HUES48 (cell line): ENCODE measurements around the gene SSNA1.

Experiments used
- H3K27ac ChIP-seq: one replicate; pipeline ENCODE4 v1.7.0; 2013; ENCODE audit warnings: low read depth, low read length, inconsistent platforms
- H3K27me3 ChIP-seq: 2 replicates; pipeline ENCODE4 v1.6.1; 2013; ENCODE audit warnings: mild to moderate bottlenecking, low read length; ENCODE audit not compliant: control insufficient read depth, insufficient read depth
- H3K36me3 ChIP-seq: 2 replicates; pipeline ENCODE4 v1.6.1; 2013; ENCODE audit warnings: low read length; ENCODE audit not compliant: control insufficient read depth, insufficient read depth
- H3K4me1 ChIP-seq: 2 replicates; pipeline ENCODE4 v1.6.1; 2013; ENCODE audit warnings: mild to moderate bottlenecking, low read length; ENCODE audit not compliant: control insufficient read depth, insufficient read depth
- H3K4me3 ChIP-seq: 2 replicates; pipeline ENCODE4 v1.5.1; 2013; ENCODE audit warnings: mild to moderate bottlenecking, low read depth, low read length
- H3K9ac ChIP-seq: 2 replicates; pipeline ENCODE4 v1.6.1; 2013; ENCODE audit warnings: mild to moderate bottlenecking, low read depth, low read length, moderate library complexity
- H3K9me3 ChIP-seq: 2 replicates; pipeline ENCODE4 v1.6.1; 2013; ENCODE audit warnings: low read length; ENCODE audit not compliant: control insufficient read depth, insufficient read depth

SSNA1 gene

GRCh38 chr9:137179761-137180160 is 8.7 kb upstream of the SSNA1 start:
- Histone ChIP-seq H3K9ac (no peak overlapping the region), H3K4me1 (no peaks in the 10 kb centered on the region; the same call in 1 of the 2 replicates), H3K27me3 (peaks cover 9% of the 10 kb centered on the region; the same call in 1 of the 2 replicates), H3K9me3 (no peaks in the 10 kb centered on the region), H3K36me3 (peaks cover 52% of the 10 kb centered on the region), H3K27ac (no peak overlapping the region), H3K4me3 (no peak overlapping the region)

DNA sequence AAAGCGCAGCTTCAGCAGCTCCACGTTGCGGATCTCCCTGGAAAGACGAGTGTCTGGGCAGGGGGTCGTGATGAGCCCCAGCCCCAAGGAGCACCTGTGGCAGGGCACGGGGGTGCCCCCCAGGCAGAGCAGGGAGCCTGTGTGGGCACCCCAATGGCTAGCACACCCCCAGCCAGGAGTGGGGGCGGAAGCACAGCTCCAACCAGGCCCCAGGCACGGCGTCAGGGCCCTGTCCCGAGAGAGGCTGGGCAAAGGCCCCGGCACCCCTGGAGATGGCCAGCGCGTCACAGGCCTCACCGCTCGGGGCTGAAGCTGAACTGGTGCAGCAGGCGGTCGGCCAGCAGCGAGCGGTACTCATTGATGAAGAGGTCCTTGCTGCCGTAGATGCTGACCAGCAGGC is 8.0 kb upstream of the SSNA1 start:
- no peak overlapping the region for H3K9ac ChIP-seq
- H3K9me3 ChIP-seq: no peaks in the 10 kb centered on the region
- no peaks in the 10 kb centered on the region; the same call in 1 of the 2 replicates for H3K4me1 ChIP-seq
- H3K36me3 ChIP-seq: peaks cover 57% of the 10 kb centered on the region
- H3K27me3 ChIP-seq: peaks cover 5% of the 10 kb centered on the region; the same call in 1 of the 2 replicates
- H3K27ac ChIP-seq: no peak overlapping the region
- H3K4me3 ChIP-seq: no peak overlapping the region

GRCh38 chr9:137181680-137182079 is 6.8 kb upstream of the SSNA1 start:
- Histone ChIP-seq H3K9ac (no peak overlapping the region), H3K27ac (no peak overlapping the region), H3K36me3 (peaks cover 69% of the 10 kb centered on the region), H3K9me3 (no peaks in the 10 kb centered on the region), H3K4me1 (no peaks in the 10 kb centered on the region), H3K4me3 (no peak overlapping the region), H3K27me3 (no peaks in the 10 kb centered on the region)

- Histone ChIP-seq H3K27ac (no peak overlapping the region), H3K4me3 (no peak overlapping the region), H3K36me3 (peaks cover 75% of the 10 kb centered on the region)
Observed at GRCh38 chr9:137182836-137183235, 5.6 kb upstream of the SSNA1 start.

DNA sequence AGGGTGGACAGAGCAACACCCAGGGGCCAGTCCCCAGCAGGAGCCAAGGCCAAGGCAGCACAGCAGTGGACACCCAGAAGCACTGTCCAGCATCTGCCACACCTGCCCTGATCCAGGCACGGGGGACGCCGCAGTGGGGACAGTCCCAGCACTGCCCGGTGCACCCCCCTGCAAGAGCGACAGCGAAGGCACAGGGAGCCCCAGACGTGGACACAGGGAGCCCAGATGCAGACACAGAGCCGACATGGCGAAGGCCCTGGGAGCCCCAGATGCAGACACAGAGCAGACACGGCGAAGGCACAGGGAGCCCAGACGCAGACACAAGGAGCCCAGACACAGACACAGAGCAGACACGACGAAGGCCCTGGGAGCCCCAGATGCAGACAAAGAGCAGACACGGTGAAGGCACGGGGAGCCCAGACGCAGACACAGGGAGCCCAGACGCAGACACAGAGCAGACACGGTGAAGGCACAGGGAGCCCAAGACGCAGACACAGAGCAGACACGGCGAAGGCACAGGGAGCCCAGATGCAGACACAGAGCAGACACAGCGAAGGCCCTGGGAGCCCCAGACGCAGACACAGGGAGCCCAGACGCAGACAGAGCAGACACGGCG is 4.4 kb upstream of the SSNA1 start:
- peaks cover 71% of the 10 kb centered on the region for H3K36me3 ChIP-seq
- no peaks in the 10 kb centered on the region for H3K9me3 ChIP-seq
- H3K9ac ChIP-seq: no peak overlapping the region
- H3K4me1 ChIP-seq: no peaks in the 10 kb centered on the region
- no peak overlapping the region for H3K27ac ChIP-seq
- no peaks in the 10 kb centered on the region for H3K27me3 ChIP-seq
- H3K4me3 ChIP-seq: no peak overlapping the region

More at GRCh38 chr9:137182836-137183235, 5.6 kb upstream of the SSNA1 start:
- Histone ChIP-seq H3K4me1 (no peaks in the 10 kb centered on the region), H3K27me3 (no peaks in the 10 kb centered on the region), H3K9me3 (no peaks in the 10 kb centered on the region), H3K9ac (no peak overlapping the region)

DNA sequence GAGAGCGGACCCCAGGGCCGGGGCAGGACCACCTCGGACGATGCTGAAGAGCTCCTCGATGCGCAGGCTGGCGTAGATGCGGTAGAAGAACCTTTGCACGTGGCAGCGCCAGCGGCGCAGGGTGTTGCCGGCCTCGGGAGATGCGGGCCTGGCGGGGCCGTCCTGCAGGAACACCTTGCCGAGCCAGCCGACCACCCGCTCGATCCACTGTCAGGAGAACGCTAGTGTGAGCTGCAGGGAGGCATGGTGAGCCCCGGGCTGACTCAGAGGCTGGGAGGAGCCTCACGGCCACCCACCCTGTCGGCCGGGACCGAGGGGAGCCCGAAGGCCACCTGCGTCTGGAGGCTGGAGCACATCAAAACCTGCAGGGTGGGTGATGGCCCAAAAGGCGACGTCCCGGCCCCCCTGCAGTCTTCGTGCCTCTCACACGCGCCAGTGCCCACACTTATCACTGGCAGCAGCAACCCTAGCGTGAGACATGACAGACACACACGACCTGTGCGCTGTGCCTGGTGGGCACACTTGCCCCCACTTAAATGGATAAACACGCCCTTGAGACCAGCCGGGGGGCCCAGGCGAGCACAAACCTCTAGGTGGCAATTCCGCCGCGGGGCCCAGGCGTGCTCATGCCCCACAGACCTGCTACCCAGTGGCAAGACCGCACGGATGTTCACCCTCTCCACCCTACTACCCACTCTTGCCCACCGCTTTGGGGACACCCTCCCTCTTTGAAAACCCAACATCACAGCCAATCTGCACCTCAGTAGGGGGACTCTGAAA is 3.4 kb upstream of the SSNA1 start:
- Histone ChIP-seq H3K27ac (no peak overlapping the region), H3K9me3 (no peaks in the 10 kb centered on the region), H3K4me1 (no peaks in the 10 kb centered on the region), H3K9ac (no peak overlapping the region), H3K4me3 (no peak overlapping the region), H3K27me3 (no peaks in the 10 kb centered on the region), H3K36me3 (peaks cover 66% of the 10 kb centered on the region)

DNA sequence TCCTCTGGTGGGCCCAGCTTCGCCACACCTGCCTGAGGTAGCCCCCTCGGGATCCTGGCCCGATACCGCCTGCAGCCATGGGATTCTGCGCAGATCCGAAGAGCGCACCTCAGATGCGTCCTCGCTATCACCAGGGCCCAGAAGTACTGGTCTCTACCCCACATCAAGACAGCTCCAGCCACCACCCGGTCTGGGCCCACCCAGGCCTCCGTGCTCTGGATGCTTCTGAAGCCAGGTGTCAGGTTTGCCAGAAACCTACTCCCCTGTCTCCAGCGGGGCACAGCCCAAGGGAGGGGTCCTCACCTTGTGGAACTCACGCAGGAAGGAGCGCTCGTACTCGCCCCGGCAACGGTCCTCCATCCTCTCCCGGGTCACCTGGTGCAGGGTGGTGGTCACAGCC is 2.6 kb upstream of the SSNA1 start:
- Histone ChIP-seq H3K9me3 (no peaks in the 10 kb centered on the region), H3K4me1 (no peaks in the 10 kb centered on the region), H3K4me3 (no peak overlapping the region), H3K9ac (no peak overlapping the region), H3K27me3 (no peaks in the 10 kb centered on the region), H3K27ac (no peak overlapping the region), H3K36me3 (peaks cover 66% of the 10 kb centered on the region)

GRCh38 chr9:137186385-137186784 is 2.1 kb upstream of the SSNA1 start:
- no peaks in the 10 kb centered on the region for H3K9me3 ChIP-seq
- H3K36me3 ChIP-seq: peaks cover 63% of the 10 kb centered on the region

GRCh38 chr9:137187386-137187785 is 1.1 kb upstream of the SSNA1 start:
- peak overlapping the region; percentile 87 for H3K4me3 ChIP-seq
- no peak overlapping the region for H3K27ac ChIP-seq
- H3K36me3 ChIP-seq: peaks cover 66% of the 10 kb centered on the region
- no peaks in the 10 kb centered on the region for H3K27me3 ChIP-seq
- no peaks in the 10 kb centered on the region for H3K4me1 ChIP-seq
- no peaks in the 10 kb centered on the region for H3K9me3 ChIP-seq
- H3K9ac ChIP-seq: no peak overlapping the region

More at GRCh38 chr9:137186385-137186784, 2.1 kb upstream of the SSNA1 start:
- H3K4me3 ChIP-seq: no peak overlapping the region
- no peak overlapping the region for H3K9ac ChIP-seq
- H3K4me1 ChIP-seq: no peaks in the 10 kb centered on the region
- H3K27ac ChIP-seq: no peak overlapping the region
- H3K27me3 ChIP-seq: no peaks in the 10 kb centered on the region

GRCh38 chr9:137188086-137188489 is 388 bp upstream of the SSNA1 start:
- Histone ChIP-seq H3K9ac (peak overlapping the region; percentile 54; the same call in 1 of the 2 replicates), H3K9me3 (no peaks in the 10 kb centered on the region), H3K4me1 (no peaks in the 10 kb centered on the region), H3K4me3 (peak overlapping the region; percentile 87), H3K36me3 (peaks cover 59% of the 10 kb centered on the region), H3K27me3 (no peaks in the 10 kb centered on the region), H3K27ac (peak overlapping the region; percentile 93)
